GM18951 (cell line): ENCODE results near the gene CYTIP.
"Not testable (repeated sequence)": the region's sequence is repeated elsewhere in the genome, so short reads cannot be mapped to it uniquely, and the experiment has no call there.

Experiments
- POLR2A ChIP-seq: IDR thresholded peaks from 4 replicates; pipeline ENCODE4 v1.6.1; 2011; ENCODE audit warnings: mild to moderate bottlenecking; ENCODE audit not compliant: insufficient read length, insufficient read depth; ENCODE audit errors: extremely low read depth
- in situ Hi-C: fragments of 300-500 bp; cut with MboI; formaldehyde crosslinking; loops from one replicate; pipeline ENCODE4 v1.12.0; 2022; ENCODE audit warnings: low sequenced_read_pairs, mixed read lengths, inconsistent platforms; ENCODE audit not compliant: unreplicated experiment

The CYTIP gene

GRCh38 chr2:157404363-157404762, 39.5 kb downstream of the CYTIP start:
- TF ChIP-seq POLR2A, result no peak
- in situ Hi-C loops, result no loop called here

GRCh38 chr2:157402801-157403485, 40.9 kb downstream of the CYTIP start:
- in situ Hi-C loops, result not testable (repeated sequence)

GRCh38 chr2:157395811-157396210, 48.1 kb downstream of the CYTIP start:
- no peak for TF ChIP-seq POLR2A
- in situ Hi-C loops, result no loop called here

- TF ChIP-seq POLR2A, result no peak
- in situ Hi-C loops, result no loop called here
These were observed 49.0 kb downstream of the CYTIP start for GRCh38 chr2:157394928-157395327.

GRCh38 chr2:157393348-157393747, 50.5 kb downstream of the CYTIP start:
- in situ Hi-C loops, result no loop called here
- no peak for TF ChIP-seq POLR2A

- TF ChIP-seq POLR2A, result no peak
- in situ Hi-C loops, result no loop called here
These were observed 55.1 kb downstream of the CYTIP start for GRCh38 chr2:157388827-157389226.

GRCh38 chr2:157386747-157387146, 57.1 kb downstream of the CYTIP start:
- in situ Hi-C loops, result no loop called here
- no peak for TF ChIP-seq POLR2A

- TF ChIP-seq POLR2A, result no peak
- in situ Hi-C loops, result no loop called here
These were observed 57.6 kb downstream of the CYTIP start for GRCh38 chr2:157386247-157386646.

- no peak for TF ChIP-seq POLR2A
- in situ Hi-C loops, result no loop called here
These were observed 66.0 kb downstream of the CYTIP start for GRCh38 chr2:157377861-157378260.

- no peak for TF ChIP-seq POLR2A
- in situ Hi-C loops, result no loop called here
These were observed 67.8 kb downstream of the CYTIP start for GRCh38 chr2:157376041-157376440.

GRCh38 chr2:157375384-157375783, 68.5 kb downstream of the CYTIP start:
- in situ Hi-C loops, result no loop called here
- TF ChIP-seq POLR2A, result no peak

GRCh38 chr2:157368508-157368907, 75.4 kb downstream of the CYTIP start:
- in situ Hi-C loops, result not testable (repeated sequence)

- in situ Hi-C loops, result no loop called here
- no peak for TF ChIP-seq POLR2A
These were observed 76.2 kb downstream of the CYTIP start for GRCh38 chr2:157367704-157368103.
